EH (cell line): Measurements from ENCODE around the gene MEIG1.
"Not testable (repeated sequence)": the region's sequence is repeated elsewhere in the genome, so short reads cannot be mapped to it uniquely, and the experiment has no call there.

ENCODE experiments used
- DNase-seq: peaks from one replicate; pipeline ENCODE4 v3.0.0-alpha.2; 2015; ENCODE audit warnings: low read depth

The MEIG1 gene

GRCh38 chr10:14959221-14960057, at the start of gene MEIG1:
Gene MEIG1, plus strand, starts transcription at chr10:14959388. Its CDS starts 7,081 bp downstream, at chr10:14966469.
- DNase-seq, result peak; percentile 95

DNA sequence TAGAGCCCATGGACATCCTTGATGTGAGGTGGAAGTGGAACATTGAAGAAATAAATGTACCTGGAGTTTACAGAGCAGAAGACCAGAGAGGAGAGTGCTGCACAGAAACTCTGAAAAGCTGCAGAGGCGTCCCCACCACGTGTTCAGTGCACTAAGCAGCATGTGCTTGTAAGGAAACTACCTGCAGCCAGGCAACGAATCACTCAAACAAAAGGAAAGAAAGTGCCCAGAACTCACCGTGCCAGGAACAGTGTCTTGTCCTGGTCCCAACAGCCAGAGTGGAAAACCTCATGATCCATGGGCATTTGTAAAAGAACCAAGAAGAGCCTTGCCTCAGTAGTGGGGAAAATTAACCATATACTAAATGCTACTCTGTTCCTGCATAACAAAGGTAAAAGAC, 48.2 kb upstream of the MEIG1 start:
- DNase-seq, result no peak

DNA sequence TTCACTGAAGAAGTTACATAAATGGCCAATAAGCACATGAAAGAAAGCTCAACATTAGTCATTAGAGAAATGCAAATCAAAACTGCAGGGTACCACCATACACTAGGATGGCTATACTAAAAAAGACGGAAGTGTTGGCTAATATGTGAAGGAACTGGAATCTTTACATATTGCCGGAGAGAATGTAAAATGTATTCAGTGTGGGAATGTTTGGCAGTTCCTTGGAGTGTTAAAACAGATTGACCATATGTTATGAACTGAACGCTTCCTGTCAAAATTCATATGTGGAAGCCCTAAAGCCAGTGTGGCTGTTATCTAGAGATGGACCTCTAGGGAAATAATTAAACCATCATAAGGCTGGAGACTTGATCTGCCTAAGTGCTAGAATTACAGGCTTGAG, 47.4 kb upstream of the MEIG1 start:
- DNase-seq, result no peak

DNA sequence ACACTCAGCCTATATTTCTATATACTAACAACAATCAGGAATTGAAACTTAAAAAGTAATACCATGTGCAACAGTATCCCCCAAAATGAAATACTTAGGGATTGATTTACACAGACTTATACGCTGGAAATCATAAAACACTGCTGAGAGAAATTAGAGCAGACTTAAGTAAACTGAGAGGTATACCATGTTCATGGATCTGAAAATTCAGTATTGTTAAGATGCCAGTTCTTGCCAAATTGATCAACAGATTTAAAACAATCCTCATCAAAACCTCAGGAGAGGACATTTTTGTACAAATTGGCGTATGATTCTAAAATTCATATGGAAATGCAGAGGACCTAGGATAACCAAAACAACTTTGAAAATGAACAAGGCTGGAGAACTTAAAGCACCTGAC, 42.6 kb upstream of the MEIG1 start:
- no peak for DNase-seq

DNA sequence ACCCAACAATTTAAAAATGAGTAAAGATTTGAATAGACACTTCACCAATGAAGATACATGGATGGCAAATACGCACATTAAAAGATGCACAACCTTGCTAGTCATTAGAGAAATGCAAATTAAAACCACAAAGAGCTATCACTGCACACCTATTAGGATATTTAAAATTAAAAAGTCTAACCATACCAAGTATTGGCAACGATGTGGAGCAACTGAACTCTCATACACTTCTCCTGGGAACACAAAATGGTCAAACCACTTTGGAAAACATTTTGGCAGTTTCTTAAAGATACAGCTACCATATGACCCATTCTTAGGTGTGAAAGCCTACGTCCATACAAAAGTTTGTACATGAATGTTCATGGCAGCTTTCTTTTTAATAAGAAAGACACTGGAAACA, 41.4 kb upstream of the MEIG1 start:
- DNase-seq, result no peak

GRCh38 chr10:14918964-14919363, 40.2 kb upstream of the MEIG1 start:
- DNase-seq, result no peak

DNA sequence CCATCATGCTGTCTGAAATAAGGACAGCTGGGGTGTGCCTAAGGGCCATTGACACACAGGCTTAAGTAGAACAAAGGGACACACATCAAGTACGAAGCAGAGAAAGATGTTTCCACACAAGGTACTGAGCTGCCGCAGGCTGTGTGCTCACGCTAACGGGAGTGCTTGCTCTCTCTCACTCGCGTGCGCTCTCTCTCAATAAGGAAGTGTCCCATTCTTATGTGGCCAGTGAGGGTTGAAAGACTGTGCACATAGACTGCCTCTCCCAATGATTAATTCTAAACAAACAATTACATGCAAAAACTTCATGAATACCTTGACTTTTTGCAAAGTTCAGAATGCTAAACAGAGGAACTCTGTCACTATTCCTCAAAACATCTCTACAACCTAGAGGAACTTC, 35.2 kb upstream of the MEIG1 start:
- no peak for DNase-seq

- no peak for DNase-seq
Measured at GRCh38 chr10:14925268-14925667, 33.9 kb upstream of the MEIG1 start.

GRCh38 chr10:14926061-14926470, 33.1 kb upstream of the MEIG1 start:
- DNase-seq, result no peak

DNA sequence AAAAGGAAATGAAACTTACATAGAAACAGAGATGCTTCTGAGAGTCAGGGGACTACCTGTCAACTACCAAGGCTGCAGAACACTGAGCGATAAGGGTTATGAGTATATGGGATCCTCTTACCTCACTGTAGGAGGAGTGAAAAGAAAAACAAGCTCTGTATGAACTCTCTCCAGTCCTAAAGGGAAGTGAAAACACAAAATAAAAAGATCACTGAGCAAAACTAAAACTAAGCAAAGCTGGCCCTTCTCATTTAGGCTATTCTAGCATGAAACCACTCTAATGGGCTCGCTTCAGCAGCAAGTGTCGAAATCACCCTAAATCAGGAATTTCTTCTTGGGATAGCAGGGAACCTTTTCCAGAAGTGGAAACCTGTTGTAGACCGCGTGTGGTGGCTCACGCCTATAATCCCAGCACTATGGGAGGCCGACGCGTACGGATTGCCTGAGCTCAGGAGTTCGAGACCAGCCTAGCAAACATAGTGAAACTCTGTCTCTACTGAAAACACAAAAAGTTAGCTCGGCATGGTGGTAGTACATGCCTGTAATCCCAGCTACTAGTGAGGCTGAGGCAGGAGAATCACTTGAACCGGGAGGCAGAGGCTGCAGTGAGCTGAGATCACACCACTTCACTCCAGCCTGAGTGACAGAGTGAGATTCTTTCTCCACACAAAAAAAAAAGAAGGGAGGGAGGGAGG, 32.3 kb upstream of the MEIG1 start:
- no peak for DNase-seq

- no peak for DNase-seq
Measured at GRCh38 chr10:14930610-14931009, 28.6 kb upstream of the MEIG1 start.

- DNase-seq, result no peak
Measured at GRCh38 chr10:14936584-14936983, 22.6 kb upstream of the MEIG1 start.

GRCh38 chr10:14938971-14939370, 20.2 kb upstream of the MEIG1 start:
- DNase-seq, result peak; percentile 57

GRCh38 chr10:14942147-14942949, 16.8 kb upstream of the MEIG1 start:
- DNase-seq, result not testable (repeated sequence)

- not testable (repeated sequence) for DNase-seq
Measured at GRCh38 chr10:14942950-14943338, 16.2 kb upstream of the MEIG1 start.

DNA sequence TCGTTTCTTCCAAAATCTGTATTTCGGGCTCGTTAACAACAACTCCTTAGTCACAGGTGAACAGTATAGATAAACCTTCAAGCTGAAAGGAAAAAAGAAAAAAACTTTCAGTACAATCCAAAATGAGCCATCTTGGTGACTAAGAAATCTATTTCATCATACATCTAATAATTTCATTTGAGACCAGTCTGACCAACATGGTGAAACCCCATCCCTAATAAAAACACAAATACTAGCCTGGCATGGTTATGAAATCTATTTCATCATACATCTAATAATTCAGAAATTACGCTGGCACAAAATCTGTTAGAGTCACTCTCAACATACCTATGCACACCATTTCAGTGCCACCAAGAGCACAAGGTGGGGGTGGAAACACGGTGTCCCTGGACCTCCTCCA, 14.1 kb upstream of the MEIG1 start:
- no peak for DNase-seq

GRCh38 chr10:14947268-14947667, 11.9 kb upstream of the MEIG1 start:
- no peak for DNase-seq

GRCh38 chr10:14949291-14949690, 9.9 kb upstream of the MEIG1 start:
- DNase-seq, result no peak

DNA sequence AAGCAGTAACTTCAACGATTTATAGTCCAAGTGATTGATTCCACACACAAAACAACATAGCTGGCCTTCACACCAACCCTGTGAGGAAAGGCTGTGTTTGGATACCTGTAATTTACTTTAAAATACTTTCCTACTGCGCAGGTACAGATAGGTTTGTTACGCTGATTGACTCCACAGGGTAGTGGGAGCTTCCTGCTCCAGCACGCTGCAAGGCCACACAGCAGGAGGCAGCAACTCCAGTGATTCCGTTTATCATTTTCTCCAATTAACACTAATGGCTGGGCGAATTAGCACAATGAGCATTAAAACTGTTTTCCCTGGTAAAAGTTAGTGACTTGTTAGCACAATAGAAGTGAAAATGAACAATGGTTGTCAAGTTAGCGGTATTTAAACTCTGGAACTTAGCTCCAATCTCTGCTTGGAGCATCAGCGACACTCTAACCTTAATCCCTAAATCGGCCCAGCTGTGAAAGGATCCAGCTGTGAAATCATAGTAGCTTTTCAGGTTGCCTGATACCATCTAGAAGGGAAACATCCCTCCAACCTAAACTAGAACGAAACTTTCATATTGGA, 6.3 kb upstream of the MEIG1 start:
- DNase-seq, result peak; percentile 25

- peak; percentile 74 for DNase-seq
Measured at GRCh38 chr10:14953424-14954000, 5.7 kb upstream of the MEIG1 start.

- peak; percentile 92 for DNase-seq
Measured at GRCh38 chr10:14954001-14954770, 5.0 kb upstream of the MEIG1 start, which contains the start of gene DCLRE1C. Gene DCLRE1C, minus strand, starts transcription at chr10:14954096. Its CDS starts 86 bp downstream, at chr10:14954010.
